ENCODE data around the gene UTS2. TPM values are rescaled to one million over a fixed set of nuclear protein-coding genes. Genes with fewer than 3 reads are reported as not detected.

The UTS2 gene
- total RNA-seq, 1 donor from 2014 or later, result not detected

GRCh38 chr1:7826363-7826762 is 26.5 kb downstream of the UTS2 start:
- Histone ChIP-seq H3K4me3 (ENCODE audit: low read depth, low read length) (no peak overlapping the region), H3K36me3 (ENCODE audit: control insufficient read depth, insufficient read depth, low read length) (no peaks in the 10 kb centered on the region), H3K27me3 (ENCODE audit: control insufficient read depth, insufficient read depth, low read length) (no peaks in the 10 kb centered on the region)
- no peak for TF ChIP-seq CTCF (IDR thresholded peaks at IDR 0.05; ENCODE audit: insufficient read depth, low read length, poor library complexity, severe bottlenecking)
- DNase-seq (ENCODE audit: low read depth), result no peak

GRCh38 chr1:7824701-7825100 is 28.2 kb downstream of the UTS2 start:
- no peak for TF ChIP-seq CTCF (IDR thresholded peaks at IDR 0.05; ENCODE audit: insufficient read depth, low read length, poor library complexity, severe bottlenecking)
- H3K36me3 ChIP-seq (ENCODE audit: control insufficient read depth, insufficient read depth, low read length), result no peaks in the 10 kb centered on the region
- no peak for DNase-seq (ENCODE audit: low read depth)
- H3K27me3 ChIP-seq (ENCODE audit: control insufficient read depth, insufficient read depth, low read length), result no peaks in the 10 kb centered on the region
- no peak overlapping the region for H3K4me3 ChIP-seq (ENCODE audit: low read depth, low read length)

DNA sequence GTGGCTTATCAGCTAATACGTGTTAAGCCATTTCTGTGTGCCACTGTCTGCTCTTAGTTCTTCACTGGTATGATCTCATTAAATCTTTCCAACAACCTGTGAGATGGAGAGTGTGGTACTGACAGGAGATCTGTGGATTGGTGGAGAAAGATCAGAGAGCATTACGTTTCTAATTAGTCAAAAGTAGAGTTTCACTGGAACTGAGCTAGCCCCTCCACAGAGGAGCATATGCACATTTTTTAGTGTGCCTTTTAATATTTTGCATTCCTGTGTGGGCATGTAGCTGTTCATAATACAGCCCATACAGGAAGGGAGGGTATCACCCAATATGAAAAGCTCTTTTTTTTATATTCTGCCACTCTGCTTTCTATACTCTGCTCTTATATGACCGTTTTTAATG is 31.6 kb downstream of the UTS2 start:
- no peak for DNase-seq (ENCODE audit: low read depth)
- no peaks in the 10 kb centered on the region for H3K27me3 ChIP-seq (ENCODE audit: control insufficient read depth, insufficient read depth, low read length)
- H3K4me3 ChIP-seq (ENCODE audit: low read depth, low read length), result no peak overlapping the region
- no peaks in the 10 kb centered on the region for H3K36me3 ChIP-seq (ENCODE audit: control insufficient read depth, insufficient read depth, low read length)
- TF ChIP-seq CTCF (IDR thresholded peaks at IDR 0.05; ENCODE audit: insufficient read depth, low read length, poor library complexity, severe bottlenecking), result no peak

DNA sequence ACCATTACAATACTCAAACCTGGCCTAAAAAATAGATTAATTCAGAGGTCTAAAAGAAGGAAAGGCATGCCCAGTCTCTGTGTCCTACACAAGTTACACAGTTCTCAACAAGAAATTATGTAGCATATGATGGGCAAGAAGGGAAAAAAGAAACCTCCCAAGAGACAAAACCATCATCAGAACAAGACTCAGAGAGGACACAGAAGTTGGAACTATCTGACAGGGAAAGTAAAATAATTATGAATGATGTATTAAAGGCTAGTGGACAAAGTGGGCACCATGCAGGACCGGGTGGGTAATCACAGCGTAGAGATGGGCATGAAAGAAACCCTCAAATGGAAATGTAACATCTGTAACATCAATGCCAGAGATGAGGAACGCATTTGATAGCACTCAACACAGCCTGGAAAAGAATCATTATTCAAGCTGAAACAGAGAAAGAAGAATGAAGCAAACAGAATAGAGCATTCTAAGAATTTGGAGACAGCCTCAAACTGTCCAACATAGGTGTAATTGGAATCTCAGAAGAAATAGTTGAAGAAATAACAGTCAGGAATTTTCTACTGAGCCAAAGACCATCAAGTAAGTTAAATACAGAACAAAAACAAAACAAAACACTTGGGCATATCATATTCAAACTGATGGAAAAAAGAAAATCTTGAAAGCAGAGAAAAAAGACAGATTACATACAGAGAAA is 39.0 kb downstream of the UTS2 start:
- DNase-seq (ENCODE audit: low read depth), result no peak
- H3K36me3 ChIP-seq (ENCODE audit: control insufficient read depth, insufficient read depth, low read length), result no peaks in the 10 kb centered on the region
- TF ChIP-seq CTCF (IDR thresholded peaks at IDR 0.05; ENCODE audit: insufficient read depth, low read length, poor library complexity, severe bottlenecking), result no peak

GRCh38 chr1:7811476-7811875 is 41.4 kb downstream of the UTS2 start:
- Histone ChIP-seq H3K27me3 (ENCODE audit: control insufficient read depth, insufficient read depth, low read length) (no peaks in the 10 kb centered on the region), H3K36me3 (ENCODE audit: control insufficient read depth, insufficient read depth, low read length) (no peaks in the 10 kb centered on the region), H3K4me3 (ENCODE audit: low read depth, low read length) (no peak overlapping the region)
- DNase-seq (ENCODE audit: low read depth), result no peak
- no peak for TF ChIP-seq CTCF (IDR thresholded peaks at IDR 0.05; ENCODE audit: insufficient read depth, low read length, poor library complexity, severe bottlenecking)

More for the DNA sequence above, 39.0 kb downstream of the UTS2 start:
- Histone ChIP-seq H3K4me3 (ENCODE audit: low read depth, low read length) (no peak overlapping the region), H3K27me3 (ENCODE audit: control insufficient read depth, insufficient read depth, low read length) (no peaks in the 10 kb centered on the region)

- Histone ChIP-seq H3K36me3 (ENCODE audit: control insufficient read depth, insufficient read depth, low read length) (no peaks in the 10 kb centered on the region), H3K4me3 (ENCODE audit: low read depth, low read length) (no peak overlapping the region), H3K27me3 (ENCODE audit: control insufficient read depth, insufficient read depth, low read length) (no peaks in the 10 kb centered on the region)
- no peak for TF ChIP-seq CTCF (IDR thresholded peaks at IDR 0.05; ENCODE audit: insufficient read depth, low read length, poor library complexity, severe bottlenecking)
- peak; percentile 66 for DNase-seq (ENCODE audit: low read depth)
These were observed 42.5 kb downstream of the UTS2 start for GRCh38 chr1:7810395-7810794.

Data from kidney epithelial cell (primary cell).